Measurements from ENCODE around the gene NGF.

The NGF gene

GRCh38 chr1:115356356-115356755 is 18.3 kb upstream of the NGF start:
- Histone ChIP-seq H3K9me3 (no peaks in the 10 kb centered on the region), H3K4me1 (no peaks in the 10 kb centered on the region), H3K4me3 (no peak overlapping the region), H3K36me3 (no peaks in the 10 kb centered on the region), H3K27me3 (no peaks in the 10 kb centered on the region), H3K27ac (no peak overlapping the region)
- intact Hi-C loops (cut with DNase I; ENCODE audit: low total_unique reads), result no loop called here
- DNase-seq, result no peak
- no peak for TF ChIP-seq CTCF (IDR thresholded peaks at IDR 0.05)

GRCh38 chr1:115355069-115355468 is 17.0 kb upstream of the NGF start:
- Histone ChIP-seq H3K36me3 (no peaks in the 10 kb centered on the region), H3K27ac (no peak overlapping the region), H3K9me3 (no peaks in the 10 kb centered on the region), H3K4me1 (no peaks in the 10 kb centered on the region), H3K4me3 (no peak overlapping the region), H3K27me3 (no peaks in the 10 kb centered on the region)
- no peak for DNase-seq
- no peak for TF ChIP-seq CTCF (IDR thresholded peaks at IDR 0.05)
- intact Hi-C loops (cut with DNase I; ENCODE audit: low total_unique reads), result no loop called here

- no peak for TF ChIP-seq CTCF (IDR thresholded peaks at IDR 0.05)
- H3K4me1 ChIP-seq, result no peaks in the 10 kb centered on the region
- H3K9me3 ChIP-seq, result no peaks in the 10 kb centered on the region
- H3K4me3 ChIP-seq, result no peak overlapping the region
- intact Hi-C loops (cut with DNase I; ENCODE audit: low total_unique reads), result no loop called here
- H3K36me3 ChIP-seq, result no peaks in the 10 kb centered on the region
- H3K27ac ChIP-seq, result no peak overlapping the region
- DNase-seq, result no peak
- H3K27me3 ChIP-seq, result no peaks in the 10 kb centered on the region
These were observed 13.1 kb upstream of the NGF start for GRCh38 chr1:115351143-115351542.

GRCh38 chr1:115348636-115349035 is 10.6 kb upstream of the NGF start:
- H3K27ac ChIP-seq, result no peak overlapping the region
- DNase-seq, result no peak
- intact Hi-C loops (cut with DNase I; ENCODE audit: low total_unique reads), result loop anchor here (10.0 kb wide), 1 partner anchor 86 kb away; no protein-coding TSS in a partner anchor
- H3K4me1 ChIP-seq, result no peaks in the 10 kb centered on the region
- no peak overlapping the region for H3K4me3 ChIP-seq
- no peak for TF ChIP-seq CTCF (IDR thresholded peaks at IDR 0.05)
- no peaks in the 10 kb centered on the region for H3K27me3 ChIP-seq
- H3K36me3 ChIP-seq, result no peaks in the 10 kb centered on the region
- H3K9me3 ChIP-seq, result no peaks in the 10 kb centered on the region

GRCh38 chr1:115347282-115347681 is 9.2 kb upstream of the NGF start:
- intact Hi-C loops (cut with DNase I; ENCODE audit: low total_unique reads), result loop anchor here (10.0 kb wide), 1 partner anchor 88 kb away; no protein-coding TSS in a partner anchor
- no peaks in the 10 kb centered on the region for H3K4me1 ChIP-seq
- no peaks in the 10 kb centered on the region for H3K27me3 ChIP-seq
- no peak for DNase-seq
- no peak overlapping the region for H3K27ac ChIP-seq
- no peak overlapping the region for H3K4me3 ChIP-seq
- H3K36me3 ChIP-seq, result no peaks in the 10 kb centered on the region
- no peak for TF ChIP-seq CTCF (IDR thresholded peaks at IDR 0.05)
- no peaks in the 10 kb centered on the region for H3K9me3 ChIP-seq

GRCh38 chr1:115343200-115343737 is 5.2 kb upstream of the NGF start:
- no peak overlapping the region for H3K4me3 ChIP-seq
- TF ChIP-seq CTCF (IDR thresholded peaks at IDR 0.05), result no peak
- H3K27ac ChIP-seq, result no peak overlapping the region
- DNase-seq, result no peak
- H3K27me3 ChIP-seq, result no peaks in the 10 kb centered on the region
- H3K36me3 ChIP-seq, result no peaks in the 10 kb centered on the region
- no peaks in the 10 kb centered on the region for H3K9me3 ChIP-seq
- intact Hi-C loops (cut with DNase I; ENCODE audit: low total_unique reads), result loop anchor here (10.0 kb wide), 1 partner anchor 92 kb away; no protein-coding TSS in a partner anchor
- peaks cover 0 to 33% (median 12%) of the 10 kb centered on the region in 4 donors for H3K4me1 ChIP-seq

Data from tibial artery (tissue), 4 donors.